AG08395 (cell line): ENCODE data around the gene HSPB6.

Source experiments
- DNase-seq: peaks from one replicate; pipeline ENCODE4 v3.0.0; 2012; ENCODE audit warnings: mixed read lengths, low spot score

The HSPB6 gene

GRCh38 chr19:35746087-35746462 is 10.8 kb downstream of the HSPB6 start:
- DNase-seq = no peak

- peak; percentile 98 for DNase-seq
Observed at GRCh38 chr19:35745328-35746086, 11.3 kb downstream of the HSPB6 start, which contains the start of the genes PSENEN and U2AF1L4. TSS of gene PSENEN (plus strand) at chr19:35745651. CDS start at chr19:35745931, 280 bp downstream. TSS of gene U2AF1L4 (minus strand) at chr19:35745418. CDS start at chr19:35745391, 27 bp downstream.

GRCh38 chr19:35744430-35745327 is 12.2 kb downstream of the HSPB6 start:
- peak; percentile 88 for DNase-seq

- DNase-seq = no peak
Observed at GRCh38 chr19:35743640-35744429, 13.0 kb downstream of the HSPB6 start.

GRCh38 chr19:35742121-35742724 is 14.6 kb downstream of the HSPB6 start, which contains the start of gene IGFLR1:
TSS of gene IGFLR1 (minus strand) at chr19:35742452. CDS start at chr19:35741180, 1,272 bp downstream.
- no peak for DNase-seq

GRCh38 chr19:35741203-35741515 is 15.7 kb downstream of the HSPB6 start:
- DNase-seq = no peak

- peak; percentile 99 for DNase-seq
Observed at GRCh38 chr19:35740423-35741202, 16.2 kb downstream of the HSPB6 start.

- no peak for DNase-seq
Observed at GRCh38 chr19:35740108-35740422, 16.8 kb downstream of the HSPB6 start.

- no peak for DNase-seq
Observed at GRCh38 chr19:35739275-35740107, 17.3 kb downstream of the HSPB6 start.

- no peak for DNase-seq
Observed at GRCh38 chr19:35738887-35739229, 18.0 kb downstream of the HSPB6 start.

GRCh38 chr19:35738021-35738886 is 18.6 kb downstream of the HSPB6 start:
- DNase-seq = no peak

- DNase-seq = no peak
Observed at GRCh38 chr19:35736913-35737886, 19.6 kb downstream of the HSPB6 start.

- no peak for DNase-seq
Observed at GRCh38 chr19:35734889-35735288, 21.9 kb downstream of the HSPB6 start.

- DNase-seq = no peak
Observed at GRCh38 chr19:35734273-35734672, 22.6 kb downstream of the HSPB6 start.

GRCh38 chr19:35733180-35734125 is 23.4 kb downstream of the HSPB6 start:
- DNase-seq = no peak

- no peak for DNase-seq
Observed at GRCh38 chr19:35732540-35733179, 24.2 kb downstream of the HSPB6 start.
